Astrocyte (in vitro differentiated cells and primary cell): ENCODE measurements around the gene ETFB. TPM values are rescaled to one million over a fixed set of nuclear protein-coding genes. Genes with fewer than 3 reads are reported as not detected.
"Not testable (repeated sequence)": the region's sequence is repeated elsewhere in the genome, so short reads cannot be mapped to it uniquely, and the experiment has no call there.

ENCODE experiments used
- DNase-seq: peaks from one replicate; pipeline ENCODE4 v3.0.0-alpha.2; 2010; ENCODE audit warnings: low read depth
- FAIRE-seq: peaks from 2 replicates; lab custom pipeline; 2011; peaks lifted over from hg19 to GRCh38; lab: Jason Lieb, UNC
- H2AFZ ChIP-seq: 2 replicates; pipeline ENCODE4 v1.6.0; 2012; ENCODE audit warnings: low read depth, low read length, inconsistent platforms
- H3K27ac ChIP-seq: 2 replicates; pipeline ENCODE4 v1.5.1; 2011; ENCODE audit warnings: low read depth, low read length, inconsistent platforms
- H3K27me3 ChIP-seq: 2 replicates; pipeline ENCODE4 v1.6.0; 2011; ENCODE audit warnings: low read length, inconsistent platforms; ENCODE audit not compliant: insufficient read depth
- H3K36me3 ChIP-seq: 2 replicates; pipeline ENCODE4 v1.5.1; 2011; ENCODE audit warnings: low read length, inconsistent platforms; ENCODE audit not compliant: insufficient read depth
- H3K4me1 ChIP-seq: 2 replicates; pipeline ENCODE4 v1.5.1; 2011; ENCODE audit warnings: low read length, inconsistent platforms; ENCODE audit not compliant: insufficient read depth
- H3K4me2 ChIP-seq: 2 replicates; pipeline ENCODE4 v1.6.0; 2012; ENCODE audit warnings: low read length, inconsistent platforms
- H3K4me3 ChIP-seq: 2 replicates; pipeline ENCODE4 v1.5.1; 2011; ENCODE audit warnings: low read depth, mild to moderate bottlenecking, low read length, inconsistent platforms; ENCODE audit not compliant: insufficient read depth
- H3K79me2 ChIP-seq: 2 replicates; pipeline ENCODE4 v1.6.0; 2012; ENCODE audit warnings: mild to moderate bottlenecking, low read length, inconsistent platforms; ENCODE audit not compliant: insufficient read depth
- H3K9ac ChIP-seq: 2 replicates; pipeline ENCODE4 v1.6.0; 2012; ENCODE audit warnings: mild to moderate bottlenecking, low read length, inconsistent platforms
- H3K9me3 ChIP-seq: 2 replicates; pipeline ENCODE4 v1.5.1; 2012; ENCODE audit warnings: low read depth, mild to moderate bottlenecking, low read length, inconsistent platforms; ENCODE audit not compliant: insufficient read depth
- H4K20me1 ChIP-seq: 2 replicates; pipeline ENCODE4 v1.6.0; 2012; ENCODE audit warnings: low read length, inconsistent platforms; ENCODE audit not compliant: insufficient read depth
- H3K27ac Mint-ChIP-seq: one replicate; pipeline ENCODE4 v1.8.0; 2021; ENCODE audit warnings: mild to moderate bottlenecking, mixed read lengths; ENCODE audit not compliant: unreplicated experiment
- H3K27me3 Mint-ChIP-seq: one replicate; pipeline ENCODE4 v1.8.0; 2021; ENCODE audit warnings: low read depth, mixed read lengths; ENCODE audit not compliant: unreplicated experiment
- H3K36me3 Mint-ChIP-seq: one replicate; pipeline ENCODE4 v1.8.0; 2021; ENCODE audit warnings: low read depth, mixed read lengths; ENCODE audit not compliant: unreplicated experiment
- H3K4me1 Mint-ChIP-seq: one replicate; pipeline ENCODE4 v1.8.0; 2021; ENCODE audit warnings: low read depth, mixed read lengths; ENCODE audit not compliant: unreplicated experiment
- H3K4me3 Mint-ChIP-seq: one replicate; pipeline ENCODE4 v1.8.0; 2021; ENCODE audit warnings: mild to moderate bottlenecking, moderate library complexity, mixed read lengths; ENCODE audit not compliant: unreplicated experiment
- H3K9me3 Mint-ChIP-seq: one replicate; pipeline ENCODE4 v1.8.0; 2021; ENCODE audit warnings: mild to moderate bottlenecking, mixed read lengths; ENCODE audit not compliant: unreplicated experiment
- CTCF ChIP-seq: IDR thresholded peaks from 2 replicates; pipeline ENCODE4 v1.5.1; 2011; ENCODE audit warnings: low read depth, mild to moderate bottlenecking, inconsistent platforms, low read length, moderate library complexity; ENCODE audit not compliant: insufficient read depth
- EZH2 ChIP-seq: IDR thresholded peaks from 2 replicates; pipeline ENCODE4 v1.6.1; 2012; ENCODE audit warnings: mild to moderate bottlenecking, low read length, inconsistent platforms; ENCODE audit not compliant: insufficient read depth
- total RNA-seq: library from RNA; stranded (reverse); gene quantifications from 2 replicates; pipeline ENCODE4 v1.2.1, GENCODE V29; 2021

The ETFB gene
- total RNA-seq, 1 donor from 2014 or later, result 64.3 TPM

GRCh38 chr19:51407511-51408131 is 41.4 kb upstream of the ETFB start:
- no peak for DNase-seq

GRCh38 chr19:51402117-51402516 is 35.9 kb upstream of the ETFB start:
- Mint-ChIP-seq H3K36me3 (no peaks in the 10 kb centered on the region), H3K27ac (no peak overlapping the region)
- DNase-seq, result no peak

More at GRCh38 chr19:51407511-51408131, 41.4 kb upstream of the ETFB start:
- Histone ChIP-seq H3K4me2 (no peak overlapping the region), H2AFZ (no peak overlapping the region), H3K4me3 (no peak overlapping the region), H3K9me3 (peaks cover 4% of the 10 kb centered on the region), H4K20me1 (no peaks in the 10 kb centered on the region), H3K27me3 (no peaks in the 10 kb centered on the region), H3K36me3 (no peaks in the 10 kb centered on the region), H3K79me2 (no peaks in the 10 kb centered on the region), H3K27ac (no peak overlapping the region), H3K4me1 (no peaks in the 10 kb centered on the region), H3K9ac (no peak overlapping the region)
- Mint-ChIP-seq H3K4me3 (no peak overlapping the region), H3K36me3 (no peaks in the 10 kb centered on the region), H3K27me3 (peaks cover 2% of the 10 kb centered on the region), H3K4me1 (no peaks in the 10 kb centered on the region), H3K9me3 (peaks cover 19% of the 10 kb centered on the region), H3K27ac (no peak overlapping the region)
- no peak for FAIRE-seq
- no peak for TF ChIP-seq EZH2

GRCh38 chr19:51399936-51400335 is 33.7 kb upstream of the ETFB start:
- peaks cover 28% of the 10 kb centered on the region for H3K9me3 Mint-ChIP-seq
- H3K36me3 Mint-ChIP-seq, H3K27me3 ChIP-seq, H3K27me3 Mint-ChIP-seq, H3K36me3 ChIP-seq, H2AFZ ChIP-seq, H3K4me3 ChIP-seq, H3K27ac Mint-ChIP-seq, H3K4me1 ChIP-seq, FAIRE-seq, H4K20me1 ChIP-seq, H3K9ac ChIP-seq, H3K4me2 ChIP-seq, H3K27ac ChIP-seq, H3K4me1 Mint-ChIP-seq, H3K79me2 ChIP-seq, DNase-seq, H3K4me3 Mint-ChIP-seq: not testable (repeated sequence)
- H3K9me3 ChIP-seq, result peaks cover 11% of the 10 kb centered on the region

More at GRCh38 chr19:51402117-51402516, 35.9 kb upstream of the ETFB start:
- Histone ChIP-seq H3K79me2 (no peaks in the 10 kb centered on the region), H3K9me3 (peaks cover 11% of the 10 kb centered on the region), H3K4me1 (no peaks in the 10 kb centered on the region), H3K9ac (no peak overlapping the region), H3K36me3 (no peaks in the 10 kb centered on the region), H3K4me2 (no peak overlapping the region), H3K27ac (no peak overlapping the region), H3K27me3 (no peaks in the 10 kb centered on the region), H3K4me3 (no peak overlapping the region), H2AFZ (no peak overlapping the region), H4K20me1 (no peaks in the 10 kb centered on the region)
- FAIRE-seq, result no peak
- Mint-ChIP-seq H3K4me1 (peaks cover 8% of the 10 kb centered on the region), H3K27me3 (no peaks in the 10 kb centered on the region), H3K9me3 (peaks cover 34% of the 10 kb centered on the region), H3K4me3 (no peak overlapping the region)
- TF ChIP-seq CTCF (no peak), EZH2 (no peak)
